K562 (cell line): ENCODE results near the gene CSMD2. TPM values are rescaled to one million over a fixed set of nuclear protein-coding genes. Genes with fewer than 3 reads are reported as not detected.

Source experiments
- ATAC-seq: fragments of 200-7000 bp; cut with Tn5 transposase; 3 replicates; pipeline ENCODE4 v1.9.1; 2020; ENCODE audit warnings: moderate library complexity
- BruUV-seq: library from RNA; stranded (reverse); fragments of 400-500 nt; replicated peaks from 2 replicates; lab custom pipeline; 2021; lab: Mats Ljungman, UMichigan
- CTCF ChIA-PET: fragments of 300-600 bp; formaldehyde crosslinking; extraction: SDS; loops from one replicate; lab custom pipeline; 2021; ENCODE audit warnings: low intra/inter-chr PET ratio; lab: Yijun Ruan, JAX
- POLR2A ChIA-PET: fragments of 300-600, 350-650 bp; sonication (Branson Sonifier 250); formaldehyde crosslinking; extraction: SDS; loops from one replicate; lab custom pipeline; 2021; ENCODE audit warnings: antibody characterized with exemption, inconsistent platforms; lab: Yijun Ruan, JAX
- DNase-seq, 4 experiments: peaks; one replicate each; pipeline versions ENCODE4 v3.0.0 to v3.0.0-alpha.2; 2011 to 2018; ENCODE audit warnings: low spot score in 3 of 4, mixed read lengths in 3 of 4; ENCODE audit errors: extremely low read depth in 1 of 4
- FAIRE-seq: peaks from 2 replicates; lab custom pipeline; 2011; peaks lifted over from hg19 to GRCh38; lab: Jason Lieb, UNC
- H2AFZ ChIP-seq: 2 replicates; pipeline ENCODE4 v1.6.0; 2011; ENCODE audit warnings: low read depth, low read length, control low read depth, inconsistent platforms
- H3K27ac ChIP-seq: fragments of 200-600 bp; 3 replicates; pipeline ENCODE4 v1.8.0; 2011; ENCODE audit warnings: low read depth, mild to moderate bottlenecking, control low read depth, inconsistent platforms, low read length, moderate library complexity, mixed read lengths; ENCODE audit errors: extremely low read depth
- H3K27me3 ChIP-seq, 2 experiments: fragments of 300-600 bp in 1 of 2; 2 replicates in 1 of 2; 3 replicates in 1 of 2; pipeline versions ENCODE4 v1.6.0 to v1.8.0; 2011; ENCODE audit warnings: inconsistent platforms in 2 of 2, low read length in 2 of 2, mild to moderate bottlenecking in 1 of 2, mixed read lengths in 1 of 2, moderate library complexity in 1 of 2; ENCODE audit not compliant: control insufficient read depth in 2 of 2, insufficient read depth in 2 of 2
- H3K36me3 ChIP-seq: fragments of 300-600 bp; 3 replicates; pipeline ENCODE4 v1.8.0; 2011; ENCODE audit warnings: mild to moderate bottlenecking, low read length, inconsistent platforms; ENCODE audit not compliant: control insufficient read depth, insufficient read depth
- H3K4me1 ChIP-seq, 2 experiments: fragments of 200-600 bp in 1 of 2; replicated peaks in 1 of 2; 2 replicates in 1 of 2; 3 replicates in 1 of 2; pipeline versions ENCODE4 v1.5.1 to v1.8.0; 2011; ENCODE audit warnings: inconsistent platforms in 2 of 2, low read length in 2 of 2, mild to moderate bottlenecking in 1 of 2, mixed read lengths in 1 of 2, moderate library complexity in 1 of 2; ENCODE audit not compliant: control insufficient read depth in 2 of 2, insufficient read depth in 2 of 2
- H3K4me2 ChIP-seq: 2 replicates; pipeline ENCODE4 v1.6.1; 2011; ENCODE audit warnings: low read length, control low read depth, inconsistent platforms, mixed read lengths; ENCODE audit not compliant: insufficient read depth
- H3K4me3 ChIP-seq: fragments of 200-600 bp; sonication (generic), shearing (Covaris generic); 2 replicates; pipeline ENCODE4 v1.5.1; 2016; ENCODE audit warnings: control low read depth, inconsistent platforms
- H3K79me2 ChIP-seq: fragments of 200-600 bp; 3 replicates; pipeline ENCODE4 v1.8.0; 2011; ENCODE audit warnings: low read length, inconsistent platforms; ENCODE audit not compliant: control insufficient read depth, insufficient read depth
- H3K9ac ChIP-seq, 2 experiments: 2 replicates each; pipeline versions ENCODE4 v1.6.0 to v1.6.1; 2011; ENCODE audit warnings: low read depth in 2 of 2, low read length in 2 of 2, control low read depth in 1 of 2, inconsistent platforms in 1 of 2, mild to moderate bottlenecking in 1 of 2, mixed read lengths in 1 of 2; ENCODE audit not compliant: insufficient read depth in 1 of 2
- H3K9me1 ChIP-seq: one replicate; pipeline ENCODE4 v1.6.0; 2011; ENCODE audit warnings: inconsistent platforms, mild to moderate bottlenecking, low read length, moderate library complexity; ENCODE audit not compliant: control insufficient read depth, insufficient read depth
- H3K9me3 ChIP-seq: replicated peaks from 2 replicates; pipeline ENCODE4 v1.5.1; 2011; ENCODE audit warnings: low read depth, low read length, inconsistent platforms; ENCODE audit not compliant: control insufficient read depth, insufficient read depth
- H4K20me1 ChIP-seq: replicated peaks from 2 replicates; pipeline ENCODE4 v1.6.1; 2011; ENCODE audit warnings: low read length, inconsistent platforms, mixed read lengths; ENCODE audit not compliant: control insufficient read depth, insufficient read depth
- ARHGAP35 ChIP-seq: fragments of 450-650 bp; IDR thresholded peaks from 2 replicates; pipeline ENCODE4 v1.6.1; 2018; ENCODE audit not compliant: partially characterized antibody
- ARID2 ChIP-seq: fragments of 450-650 bp; IDR thresholded peaks from 2 replicates; pipeline ENCODE4 v1.6.1; 2017; ENCODE audit warnings: antibody characterized with exemption, mild to moderate bottlenecking
- DACH1 ChIP-seq: fragments of 450-650 bp; IDR thresholded peaks from 2 replicates; pipeline ENCODE4 v1.6.1; 2018; ENCODE audit not compliant: partially characterized antibody
- EHMT2 ChIP-seq: fragments of 450-650 bp; IDR thresholded peaks from 2 replicates; pipeline ENCODE4 v1.6.1; 2018; ENCODE audit warnings: antibody characterized with exemption
- FOS ChIP-seq: IDR thresholded peaks from 3 replicates; pipeline ENCODE4 v1.6.1; 2011; ENCODE audit not compliant: insufficient read length; ENCODE audit errors: extremely low read depth
- GATAD2B ChIP-seq: fragments of 450-650 bp; IDR thresholded peaks from 2 replicates; pipeline ENCODE4 v1.6.1; 2017; ENCODE audit warnings: mild to moderate bottlenecking, borderline replicate concordance
- MEF2D ChIP-seq: conservative IDR thresholded peaks from 2 replicates; pipeline ENCODE4 v1.6.1; 2016; ENCODE audit warnings: low read depth, missing genetic modification characterization, missing compliant biosample characterization
- NFIC ChIP-seq: fragments of 450-650 bp; IDR thresholded peaks from 2 replicates; pipeline ENCODE4 v1.6.1; 2017; ENCODE audit warnings: mild to moderate bottlenecking, inconsistent platforms
- TAF9B ChIP-seq: fragments of 450-650 bp; IDR thresholded peaks from 2 replicates; pipeline ENCODE4 v1.6.1; 2018; ENCODE audit warnings: mild to moderate bottlenecking; ENCODE audit not compliant: partially characterized antibody
- TFAM ChIP-seq: fragments of 250-450 bp; sonication (Bioruptor Pico); conservative IDR thresholded peaks from 2 replicates; pipeline ENCODE4 v1.5.0; 2021; ENCODE audit warnings: mild to moderate bottlenecking, moderate library complexity
- THRAP3 ChIP-seq: fragments of 450-650 bp; IDR thresholded peaks from 2 replicates; pipeline ENCODE4 v1.6.1; 2016; ENCODE audit warnings: mild to moderate bottlenecking, inconsistent platforms, borderline replicate concordance
- ZNF551 ChIP-seq: fragments of 250-450 bp; sonication (Bioruptor Pico); IDR thresholded peaks from 2 replicates; pipeline ENCODE4 v1.5.0; 2021; ENCODE audit warnings: mild to moderate bottlenecking, moderate library complexity
- WGBS: fragments of 100-300 bp; shearing (Covaris generic); methylation state at CpG from one replicate; pipeline ENCODE4 v1.1.6; 2016; ENCODE audit warnings: low coverage, mixed read lengths; ENCODE audit not compliant: insufficient coverage; ENCODE audit errors: missing lambda C conversion rate; 5-methylcytosine and 5-hydroxymethylcytosine counted together
- in situ Hi-C: fragments of 300-500 bp; cut with MboI; formaldehyde crosslinking; loops from 4 replicates; pipeline ENCODE4 v1.15.0; 2018; ENCODE audit warnings: inconsistent platforms, mixed read lengths
- intact Hi-C: fragments of 100-400 bp; cut with micrococcal nuclease; formaldehyde crosslinking; loops from 2 replicates; pipeline ENCODE4 v1.14.2; 2022
- polyA plus RNA-seq, 8 experiments: library from polyadenylated mRNA; depleted of rRNA in 4 of 8; stranded (reverse) in 5 of 8; unstranded in 3 of 8; fragments of >200 nt; fragmentation: Nextera tagmentation in 2 of 8; fragmentation: Illumina TruSeq in 1 of 8; extraction: Ambion mirVana in 2 of 8; extraction: Trizol in 1 of 8; gene quantifications; 2 replicates each; pipeline versions ENCODE4 v1.2.1 to v1.2.3, GENCODE V29; 2011 to 2014; ENCODE audit warnings: inconsistent platforms in 1 of 8, missing spikeins in 1 of 8
- total RNA-seq, 7 experiments: library from RNA; depleted of rRNA in 6 of 7; stranded (reverse); fragments of >200 nt in 6 of 7; fragmentation: Illumina TruSeq in 2 of 7; extraction: Trizol in 2 of 7; gene quantifications; 2 replicates each; pipeline versions ENCODE4 v1.2.1 to v1.2.3, GENCODE V29; 2011 to 2021; ENCODE audit warnings: low replicate concordance in 1 of 7
- TF ChIP-seq, protein P1 (sequence below): fragments of 450-650 bp; IDR thresholded peaks from 2 replicates; pipeline ENCODE4 v1.6.1; 2016; ENCODE audit warnings: antibody characterized with exemption
- TF ChIP-seq, protein P2 (sequence below): IDR thresholded peaks from 2 replicates; pipeline ENCODE4 v1.6.1; 2012; ENCODE audit warnings: low read depth, low read length, improper control_type of control experiment, borderline replicate concordance
- TF ChIP-seq, protein P3 (sequence below): fragments of 250-450 bp; sonication (Bioruptor Pico); IDR thresholded peaks from 2 replicates; pipeline ENCODE4 v1.8.0; 2022; ENCODE audit warnings: moderate library complexity, mild to moderate bottlenecking, inconsistent platforms

The CSMD2 gene
- total and polyA plus RNA-seq, 9 of the 15 experiments (the other 6 are each of a cell fraction or from before 2014, with no cell fraction given) = not detected

DNA sequence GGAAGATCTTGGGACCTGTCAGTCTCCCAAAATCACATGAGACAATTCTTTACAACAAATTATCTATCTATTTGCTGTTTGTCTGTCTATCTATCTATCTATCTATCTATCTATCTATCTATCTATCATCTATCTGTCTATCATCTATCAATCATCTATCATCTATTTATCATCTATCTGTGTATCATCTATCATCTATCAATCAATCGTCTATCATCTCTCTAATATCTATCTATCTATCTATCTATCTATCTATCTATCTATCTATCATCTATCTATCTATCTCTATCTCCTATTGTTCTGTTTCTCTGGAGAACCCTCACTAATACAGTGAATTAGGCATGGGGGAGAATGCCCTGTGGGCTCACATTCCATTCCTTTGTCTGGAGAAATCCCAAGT lies 374.5 kb downstream of the CSMD2 start:
- Histone ChIP-seq H4K20me1 (no peaks in the 10 kb centered on the region; the same call in 1 of the 2 replicates), H3K9ac (no peak overlapping the region), H3K9me1 (no peaks in the 10 kb centered on the region), H3K4me3 (no peak overlapping the region), H2AFZ (no peak overlapping the region), H3K4me1 (no peaks in the 10 kb centered on the region), H3K9me3 (no peaks in the 10 kb centered on the region), H3K4me2 (no peak overlapping the region), H3K79me2 (no peaks in the 10 kb centered on the region), H3K36me3 (no peaks in the 10 kb centered on the region), H3K27me3 (no peaks in the 10 kb centered on the region; a peak in 1 of 5 replicates), H3K27ac (no peak overlapping the region)
- FAIRE-seq (no peak), DNase-seq (no peak), ATAC-seq (no peak)
- ChIA-PET CTCF (no interaction called here), POLR2A (no interaction called here)
- TF ChIP-seq GATAD2B (peak; percentile 44; the same call in 1 of the 2 replicates), DACH1 (peak; percentile 99), MEF2D (no peak)
- TF ChIP-seq, protein P1, sequence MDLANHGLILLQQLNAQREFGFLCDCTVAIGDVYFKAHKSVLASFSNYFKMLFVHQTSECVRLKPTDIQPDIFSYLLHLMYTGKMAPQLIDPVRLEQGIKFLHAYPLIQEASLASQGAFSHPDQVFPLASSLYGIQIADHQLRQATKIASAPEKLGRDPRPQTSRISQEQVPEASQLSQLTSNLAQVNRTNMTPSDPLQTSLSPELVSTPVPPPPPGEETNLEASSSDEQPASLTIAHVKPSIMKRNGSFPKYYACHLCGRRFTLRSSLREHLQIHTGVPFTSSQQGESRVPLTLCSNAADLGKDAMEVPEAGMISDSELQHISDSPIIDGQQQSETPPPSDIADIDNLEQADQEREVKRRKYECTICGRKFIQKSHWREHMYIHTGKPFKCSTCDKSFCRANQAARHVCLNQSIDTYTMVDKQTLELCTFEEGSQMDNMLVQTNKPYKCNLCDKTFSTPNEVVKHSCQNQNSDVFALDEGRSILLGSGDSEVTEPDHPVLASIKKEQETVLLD = peak; percentile 64; the same call in 1 of the 2 replicates
- no TSS peak for BruUV-seq
- 0% methylated on average over 1 of the region's 1 CpG for WGBS
- intact Hi-C loops (no loop called here), in situ Hi-C loops (no loop called here)

DNA sequence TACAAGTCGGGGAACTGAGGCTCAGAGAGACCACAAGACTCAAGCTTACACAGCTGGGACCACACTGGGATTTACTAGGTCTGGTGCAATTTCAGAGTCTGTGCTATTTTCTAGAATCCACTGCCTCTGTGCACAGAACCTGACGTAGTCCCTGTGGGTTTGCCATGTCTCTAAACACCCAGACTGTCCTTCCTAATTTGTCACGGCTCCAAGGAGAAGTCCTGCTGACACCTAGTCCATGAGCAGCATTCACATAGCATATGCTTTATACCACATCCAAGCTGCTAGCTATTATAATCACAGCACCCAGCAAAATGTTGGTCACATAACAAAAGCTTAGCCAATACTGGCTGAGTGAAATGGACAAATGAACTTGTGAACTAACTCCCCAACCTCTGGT lies 380.2 kb downstream of the CSMD2 start:
- no peak overlapping the region for H3K4me3 ChIP-seq
- BruUV-seq = no TSS peak
- H3K27ac ChIP-seq = no peak overlapping the region
- no peak overlapping the region for H3K9ac ChIP-seq
- ChIA-PET POLR2A (interaction anchor here (1.1 kb wide), 1 partner anchor 7 kb away, joined by 3 read pairs; no protein-coding TSS in a partner anchor), CTCF (no interaction called here)
- FAIRE-seq (no peak), DNase-seq (no peak), ATAC-seq (no peak)
- H3K79me2 ChIP-seq = no peaks in the 10 kb centered on the region
- intact Hi-C loops = no loop called here
- 2% methylated on average over 3 of the region's 3 CpGs for WGBS
- H3K27me3 ChIP-seq = no peaks in the 10 kb centered on the region; a peak in 1 of 5 replicates
- no peak overlapping the region for H2AFZ ChIP-seq
- H3K36me3 ChIP-seq = no peaks in the 10 kb centered on the region
- no peaks in the 10 kb centered on the region for H3K4me1 ChIP-seq
- no peaks in the 10 kb centered on the region for H3K9me1 ChIP-seq
- no peaks in the 10 kb centered on the region; the same call in 1 of the 2 replicates for H4K20me1 ChIP-seq
- H3K4me2 ChIP-seq = no peak overlapping the region
- in situ Hi-C loops = no loop called here
- H3K9me3 ChIP-seq = no peaks in the 10 kb centered on the region
- TF ChIP-seq ZNF551 (CRISPR knock-in tag) (no peak), ARHGAP35 (no peak), FOS (no peak), EHMT2 (no peak), ARID2 (no peak), TAF9B (no peak), THRAP3 (no peak), NFIC (no peak), TFAM (CRISPR knock-in tag) (no peak)
- TF ChIP-seq, protein P2, sequence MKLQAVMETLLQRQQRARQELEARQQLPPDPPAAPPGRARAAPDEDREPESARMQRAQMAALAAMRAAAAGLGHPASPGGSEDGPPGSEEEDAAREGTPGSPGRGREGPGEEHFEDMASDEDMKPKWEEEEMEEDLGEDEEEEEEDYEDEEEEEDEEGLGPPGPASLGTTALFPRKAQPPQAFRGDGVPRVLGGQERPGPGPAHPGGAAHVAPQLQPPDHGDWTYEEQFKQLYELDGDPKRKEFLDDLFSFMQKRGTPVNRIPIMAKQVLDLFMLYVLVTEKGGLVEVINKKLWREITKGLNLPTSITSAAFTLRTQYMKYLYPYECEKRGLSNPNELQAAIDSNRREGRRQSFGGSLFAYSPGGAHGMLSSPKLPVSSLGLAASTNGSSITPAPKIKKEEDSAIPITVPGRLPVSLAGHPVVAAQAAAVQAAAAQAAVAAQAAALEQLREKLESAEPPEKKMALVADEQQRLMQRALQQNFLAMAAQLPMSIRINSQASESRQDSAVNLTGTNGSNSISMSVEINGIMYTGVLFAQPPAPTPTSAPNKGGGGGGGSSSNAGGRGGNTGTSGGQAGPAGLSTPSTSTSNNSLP = no peak
- TF ChIP-seq, protein P3, sequence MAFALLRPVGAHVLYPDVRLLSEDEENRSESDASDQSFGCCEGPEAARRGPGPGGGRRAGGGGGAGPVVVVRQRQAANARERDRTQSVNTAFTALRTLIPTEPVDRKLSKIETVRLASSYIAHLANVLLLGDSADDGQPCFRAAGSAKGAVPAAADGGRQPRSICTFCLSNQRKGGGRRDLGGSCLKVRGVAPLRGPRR (CRISPR knock-in tag) = no peak
